NCI-H1105 (cell line): ENCODE measurements around the gene SPINT1.
A peak's percentile ranks its signal among the peaks of the same experiment; 100 is the strongest.
"Not testable (repeated sequence)": the region's sequence is repeated elsewhere in the genome, so short reads cannot be mapped to it uniquely, and the experiment has no call there.

Source experiments
- DNase-seq: peaks from one replicate; lab custom pipeline; 2025; lab: John Stamatoyannopoulos, UW

The SPINT1 gene

DNA sequence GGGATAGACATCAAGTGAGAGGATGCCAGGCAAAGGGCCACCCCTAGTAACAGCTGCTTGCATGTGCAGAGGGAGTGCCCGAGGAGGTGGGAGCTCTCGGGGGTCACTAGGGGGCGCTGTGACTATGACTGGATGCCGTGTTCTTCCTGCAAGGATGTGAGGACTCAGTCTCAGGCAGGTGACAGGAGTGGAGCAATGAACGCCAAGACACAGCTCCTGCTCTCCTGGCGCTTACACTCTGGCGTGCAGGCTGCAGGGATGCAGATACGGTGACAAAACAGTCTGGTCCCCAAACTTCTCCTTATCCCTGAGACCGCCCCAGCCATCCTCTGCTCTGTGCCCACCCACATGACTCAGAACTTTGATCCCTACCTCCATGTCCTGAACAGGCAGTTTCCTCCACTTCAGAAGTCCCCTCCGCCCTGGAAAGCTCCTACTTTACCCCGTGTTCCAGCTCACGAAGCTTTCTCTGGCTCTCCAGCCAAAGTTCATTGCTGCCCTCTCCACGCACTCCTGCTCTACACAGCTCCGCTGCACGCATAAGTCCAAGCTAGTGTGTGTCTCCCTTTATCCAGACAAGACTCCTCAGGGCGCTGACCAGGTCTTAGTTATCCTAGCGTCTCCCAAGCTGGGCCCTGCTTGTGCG is 15.5 kb downstream of the SPINT1 start:
- DNase-seq: no peak

DNA sequence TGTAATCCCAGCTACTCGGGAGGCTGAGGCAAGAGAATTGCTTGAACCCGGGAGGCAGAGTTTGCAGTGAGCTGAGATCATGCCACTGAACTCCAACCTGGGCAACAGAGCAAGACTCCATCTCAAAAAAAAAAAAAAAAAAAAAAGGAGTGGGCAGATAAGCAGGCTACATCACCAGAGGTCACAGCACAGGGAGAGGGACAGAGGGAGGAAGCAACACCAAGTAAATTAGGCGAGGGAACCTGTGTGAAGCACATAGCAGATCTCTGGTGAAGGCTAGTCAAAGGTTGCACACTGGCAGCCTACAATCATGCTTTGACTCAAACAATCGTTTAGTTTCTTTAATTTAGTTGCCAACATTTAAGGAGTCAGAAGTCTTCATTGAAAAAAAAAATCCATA is 17.3 kb downstream of the SPINT1 start:
- not testable (repeated sequence) for DNase-seq

DNA sequence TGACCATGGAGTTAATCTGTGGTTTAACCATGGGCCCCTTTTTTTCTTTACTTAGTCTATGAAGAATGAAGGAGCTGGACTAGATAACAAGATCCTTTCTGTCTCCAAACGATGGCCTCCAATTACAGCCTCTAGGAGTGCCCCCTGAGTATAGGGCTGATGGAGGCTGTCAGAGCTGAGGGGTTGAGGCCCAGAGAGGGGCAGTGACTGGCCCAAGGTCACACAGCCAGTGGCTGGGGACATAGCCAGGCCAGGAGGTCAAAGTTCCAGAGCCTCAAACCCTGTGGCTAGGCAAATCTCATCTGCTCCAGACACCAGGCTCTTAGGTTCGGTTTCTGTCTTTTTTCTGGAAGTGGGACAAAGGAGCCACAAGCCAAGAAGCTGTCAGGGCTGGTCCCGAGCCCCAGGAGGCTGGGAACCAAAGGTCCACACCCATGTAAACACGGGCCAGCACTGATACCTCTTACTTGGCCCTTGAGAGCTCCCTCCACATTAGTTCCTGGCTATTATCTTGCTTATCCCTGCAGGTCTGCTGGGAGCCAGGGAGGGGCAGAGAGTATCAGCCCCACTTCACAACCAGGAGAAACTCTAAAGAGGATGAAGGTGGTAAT is 19.9 kb downstream of the SPINT1 start:
- no peak for DNase-seq

DNA sequence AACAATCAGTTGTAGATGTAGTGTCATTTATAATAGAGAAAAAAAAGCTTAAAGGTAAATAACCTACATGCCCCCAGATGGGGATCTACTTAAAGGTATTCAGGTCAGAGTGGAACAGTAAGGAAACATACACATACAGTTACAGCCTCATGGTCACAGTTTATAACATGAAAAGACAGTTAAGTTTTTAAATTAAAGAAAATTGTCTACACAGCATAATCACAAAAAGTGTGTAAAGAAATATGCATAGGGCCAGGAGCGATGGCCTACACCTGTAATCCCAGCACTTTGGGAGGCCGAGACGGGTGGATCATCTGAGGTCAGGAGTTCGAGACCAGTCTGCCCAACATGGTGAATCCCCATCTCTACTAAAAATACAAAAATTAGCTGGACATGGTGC is 23.4 kb downstream of the SPINT1 start:
- DNase-seq: no peak

DNA sequence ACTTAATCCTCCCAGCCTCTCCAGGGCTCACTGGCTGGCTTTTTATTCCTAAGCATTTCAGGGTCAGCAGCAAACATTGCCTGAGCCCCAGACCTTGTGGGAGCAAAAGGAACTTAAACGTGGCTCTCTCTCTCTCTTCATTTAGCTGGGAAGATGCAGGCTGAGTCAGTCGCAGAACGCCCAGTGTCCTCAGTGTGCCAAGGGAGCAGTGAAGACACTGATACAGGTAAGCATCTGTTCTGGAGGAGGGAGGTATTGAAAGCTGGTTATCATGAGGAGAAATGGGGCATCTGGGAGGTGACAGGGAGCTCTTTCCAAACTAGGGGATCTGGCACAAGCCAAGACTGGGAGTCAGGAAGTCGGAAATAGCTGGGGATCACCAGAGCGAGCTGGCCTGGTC is 25.8 kb downstream of the SPINT1 start:
- DNase-seq: no peak

DNA sequence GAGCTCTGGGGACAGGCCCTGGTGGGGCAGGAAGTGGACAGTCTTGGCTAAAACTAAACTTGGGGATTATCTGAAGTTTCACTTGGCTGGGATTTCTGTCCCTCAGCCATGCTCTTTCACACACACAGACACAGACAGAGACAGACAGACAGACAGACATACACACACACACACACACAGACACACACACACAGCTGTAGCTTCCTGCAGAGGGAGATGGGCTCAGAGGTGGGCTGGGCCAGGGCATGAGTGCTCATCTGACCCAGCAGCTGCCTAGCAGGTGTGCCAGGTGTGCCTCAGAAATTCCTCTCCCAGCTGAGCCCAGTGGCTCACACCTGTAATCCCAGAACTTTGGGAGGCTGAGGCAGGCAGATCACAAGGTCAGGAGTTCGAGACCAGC is 26.9 kb downstream of the SPINT1 start:
- DNase-seq: no peak

DNA sequence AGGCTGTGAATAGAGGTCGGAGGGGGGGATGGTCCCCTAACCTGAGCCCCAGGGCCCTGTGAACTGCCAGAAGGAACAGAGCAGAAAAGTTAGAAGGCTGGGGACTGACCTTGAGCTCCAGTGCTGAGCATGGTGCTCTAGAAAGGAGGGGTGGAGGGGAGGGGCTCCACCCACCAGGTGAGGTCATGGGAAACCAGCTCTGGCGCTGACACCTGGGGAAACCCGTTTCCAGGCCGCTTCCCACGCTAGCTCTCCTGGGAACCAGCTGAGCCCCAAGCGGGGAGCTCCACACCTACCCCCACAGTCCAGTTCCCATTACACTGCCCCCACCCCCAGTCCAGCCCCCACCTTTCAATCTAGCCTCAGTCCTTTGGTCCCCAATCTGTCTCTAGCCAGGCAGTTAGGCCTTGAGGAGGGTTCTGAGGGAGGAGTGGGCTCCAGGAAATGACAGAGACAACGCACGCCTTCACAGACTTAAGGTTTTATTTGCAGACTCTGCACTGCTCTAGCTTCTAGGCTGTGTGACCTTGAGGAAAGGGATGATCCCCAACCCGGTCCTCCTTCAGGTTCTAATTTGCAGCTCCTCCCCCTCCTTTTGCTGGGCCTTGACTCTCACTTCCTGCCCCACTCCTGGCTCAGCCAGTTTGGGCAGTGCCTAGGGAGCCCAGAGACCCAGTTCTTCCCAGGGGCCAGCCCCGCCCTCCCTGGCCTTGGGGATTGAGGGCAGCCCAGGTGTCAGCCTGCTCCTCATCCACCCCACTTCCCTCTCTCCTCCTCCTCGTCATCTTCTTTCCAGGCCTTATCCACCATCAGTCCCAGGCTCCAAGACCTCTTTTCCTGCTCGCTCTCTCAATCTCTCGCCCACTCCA is 28.1 kb downstream of the SPINT1 start:
- DNase-seq: no peak

DNA sequence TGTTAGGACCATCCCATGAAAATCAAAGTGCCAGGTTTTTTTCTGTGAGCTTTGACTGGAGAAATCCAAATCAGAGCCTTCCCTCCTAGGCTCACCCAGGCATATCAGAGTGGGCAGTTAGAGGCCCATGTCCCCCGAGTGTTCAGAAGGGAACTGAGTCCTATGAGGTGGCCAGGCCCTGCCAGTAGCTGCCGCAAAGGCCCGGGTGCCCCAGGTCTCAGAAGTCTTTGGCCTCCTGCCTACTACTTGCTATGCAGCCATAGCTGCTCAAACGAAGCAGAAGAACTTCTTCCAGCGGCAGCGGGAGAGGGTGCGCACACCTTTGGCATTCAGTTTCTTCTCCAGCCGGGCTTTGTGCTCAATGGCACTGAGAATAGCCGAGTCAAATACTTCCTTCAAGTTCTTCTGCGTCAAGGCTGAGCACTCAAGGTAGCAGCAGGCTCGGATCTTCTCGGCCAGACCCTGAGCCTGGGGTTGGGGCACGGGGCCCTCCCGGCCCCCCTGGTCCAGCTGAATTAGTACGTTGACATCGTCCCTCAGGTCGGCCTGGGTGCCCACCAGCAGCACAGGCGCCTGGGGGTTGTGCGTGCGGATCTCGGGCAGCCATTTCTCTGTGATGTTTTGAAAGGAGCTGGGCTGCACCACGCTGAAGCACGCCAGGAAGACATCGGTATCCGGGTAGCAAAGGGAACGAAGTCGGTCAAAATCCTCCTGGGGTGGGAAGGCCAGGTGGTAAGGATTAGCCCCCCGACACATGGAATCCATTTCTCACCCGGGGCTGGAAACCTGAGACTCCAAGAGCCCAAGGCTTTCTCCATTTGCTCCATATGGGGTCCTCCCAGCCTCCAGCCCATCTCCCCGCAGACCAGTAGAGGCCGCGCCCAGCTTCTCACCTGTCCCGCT is 29.2 kb downstream of the SPINT1 start:
- no peak for DNase-seq

DNA sequence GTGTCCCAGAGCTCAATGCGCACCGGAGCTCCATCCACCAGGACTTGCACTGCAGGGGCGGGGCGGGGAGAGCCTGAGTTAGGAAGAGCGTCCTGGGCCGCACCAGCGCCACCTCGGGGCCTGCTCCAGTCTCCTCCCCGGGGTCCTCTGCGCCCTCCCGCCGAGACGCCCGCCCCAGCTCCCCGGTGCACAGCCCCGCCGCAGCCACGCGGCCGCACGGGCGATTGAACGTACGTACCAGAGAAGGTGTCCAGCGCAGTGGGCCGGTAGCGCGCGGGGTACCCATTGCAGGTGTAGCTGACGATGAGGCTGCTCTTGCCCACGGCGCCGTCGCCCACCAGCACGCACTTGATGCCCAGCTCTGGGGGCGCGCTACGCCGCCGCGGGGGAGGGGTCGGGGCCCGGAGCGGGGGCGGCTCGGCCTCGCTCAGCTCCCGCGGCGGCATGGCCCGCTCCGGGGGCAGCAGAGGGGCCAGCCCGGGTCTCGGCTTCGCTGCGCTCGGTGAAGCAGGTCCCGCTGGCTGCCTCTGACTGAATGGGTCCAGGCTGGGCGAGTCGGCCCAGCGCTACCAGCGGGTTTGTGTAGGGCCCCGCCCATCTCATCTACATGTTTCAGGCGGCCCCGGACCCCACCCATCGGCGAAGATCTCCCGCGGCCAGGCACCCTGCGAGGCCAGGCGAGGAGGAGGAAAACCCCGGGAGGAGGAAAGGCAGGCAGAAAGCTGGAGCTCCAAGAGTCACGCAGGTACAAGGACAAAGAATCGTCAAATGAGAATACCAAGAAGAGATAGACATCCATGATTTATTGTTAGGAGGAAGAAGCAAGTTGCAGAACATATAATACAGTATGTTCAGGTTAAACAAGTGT is 30.1 kb downstream of the SPINT1 start, which contains the start of gene RHOV:
Gene RHOV (minus strand): TSS at position 541 of the 868 bp plus-strand sequence. CDS start 95 bp downstream, at position 446.
- DNase-seq: peak; percentile 53

DNA sequence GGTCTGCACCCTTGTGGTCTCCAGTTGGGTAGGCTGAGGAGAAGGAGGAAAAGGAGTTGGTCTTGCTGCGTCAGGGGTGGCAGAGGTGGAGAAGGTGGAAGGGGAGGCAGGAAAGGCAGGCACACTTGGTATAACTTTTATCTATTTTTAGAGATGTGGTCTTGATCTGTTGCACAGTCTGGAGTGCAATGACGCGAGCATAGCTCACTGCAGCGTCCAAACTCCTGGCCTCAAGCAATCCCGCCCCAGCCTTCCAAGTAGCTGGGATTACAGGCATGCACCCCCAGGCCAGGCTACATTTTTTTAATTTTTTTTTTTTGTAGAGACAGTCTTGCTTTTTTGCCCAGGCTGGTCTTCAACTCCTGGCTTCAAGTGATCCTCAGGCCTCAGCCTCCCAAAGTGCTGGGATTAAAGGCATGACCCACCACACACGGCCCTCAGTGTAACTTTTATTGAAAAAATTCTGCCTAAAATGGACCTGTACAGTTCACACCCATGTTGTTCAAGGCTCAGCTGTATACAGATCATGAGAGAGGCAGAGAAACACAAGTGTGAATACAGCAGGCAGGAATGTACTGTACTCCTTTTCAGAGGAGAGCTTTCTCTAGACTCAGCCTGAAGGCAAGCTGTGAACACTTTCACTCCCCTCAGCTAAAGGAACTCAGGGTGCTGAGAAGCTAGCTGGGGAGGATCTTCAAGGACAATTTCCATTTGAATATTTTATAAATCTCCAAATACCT is 32.3 kb downstream of the SPINT1 start:
- DNase-seq: no peak

DNA sequence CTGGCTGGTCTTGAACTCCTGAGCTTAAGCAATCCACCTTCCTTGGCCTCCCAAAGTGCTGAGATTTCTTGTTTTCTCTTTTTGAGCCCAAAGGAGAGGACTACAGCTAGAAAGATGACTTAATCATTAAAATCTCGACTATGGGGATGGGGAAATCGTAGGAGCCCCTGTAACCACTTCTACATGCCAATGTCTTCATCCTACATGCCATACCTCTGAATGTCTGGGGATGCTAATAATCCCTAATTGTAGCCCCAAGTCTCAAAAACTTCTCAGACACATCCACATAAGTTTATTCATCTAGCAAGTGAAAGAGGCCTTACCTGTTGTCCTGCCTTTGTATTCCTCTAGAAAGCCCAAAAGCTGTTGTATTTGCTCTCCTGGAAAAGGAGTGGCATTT is 33.8 kb downstream of the SPINT1 start:
- no peak for DNase-seq

DNA sequence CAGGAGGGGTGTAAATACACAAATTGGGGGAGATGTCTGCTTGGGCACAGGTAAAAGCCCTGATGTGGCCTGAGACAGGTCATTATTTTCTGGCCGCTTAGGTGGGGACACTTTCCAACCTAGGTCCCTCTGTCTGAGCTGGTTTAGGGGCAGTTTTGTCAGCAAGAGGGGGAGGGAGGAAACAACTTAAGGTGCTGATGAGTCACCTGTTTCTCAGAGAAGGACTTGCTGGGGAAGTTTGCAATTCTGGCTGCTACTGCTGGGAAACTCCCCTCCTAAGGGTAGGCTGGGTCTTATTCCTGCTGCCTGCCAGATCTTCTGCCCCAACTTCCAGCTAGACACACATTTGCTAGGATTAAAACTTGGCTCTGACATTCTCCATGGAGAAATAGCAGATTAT is 34.9 kb downstream of the SPINT1 start:
- DNase-seq: no peak

DNA sequence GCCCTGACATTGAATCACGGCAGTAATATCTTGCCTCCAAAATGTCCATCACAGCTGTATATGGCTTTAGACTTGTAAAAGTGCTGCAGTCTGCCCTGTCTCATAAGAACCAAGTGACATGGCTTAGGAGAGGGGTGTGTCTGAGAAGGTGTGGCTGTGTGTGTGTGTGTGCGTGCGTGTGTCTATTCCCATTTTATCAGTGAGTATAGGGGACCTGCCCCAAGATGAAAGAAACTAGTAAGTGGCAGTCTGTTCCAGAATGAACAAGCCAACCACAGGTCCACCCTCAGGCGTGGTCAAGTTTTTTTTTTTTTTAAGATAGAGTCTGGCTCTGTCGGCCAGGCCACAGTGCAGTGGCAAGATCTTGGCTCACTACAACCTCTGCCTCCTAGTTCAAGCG is 35.8 kb downstream of the SPINT1 start:
- no peak for DNase-seq

DNA sequence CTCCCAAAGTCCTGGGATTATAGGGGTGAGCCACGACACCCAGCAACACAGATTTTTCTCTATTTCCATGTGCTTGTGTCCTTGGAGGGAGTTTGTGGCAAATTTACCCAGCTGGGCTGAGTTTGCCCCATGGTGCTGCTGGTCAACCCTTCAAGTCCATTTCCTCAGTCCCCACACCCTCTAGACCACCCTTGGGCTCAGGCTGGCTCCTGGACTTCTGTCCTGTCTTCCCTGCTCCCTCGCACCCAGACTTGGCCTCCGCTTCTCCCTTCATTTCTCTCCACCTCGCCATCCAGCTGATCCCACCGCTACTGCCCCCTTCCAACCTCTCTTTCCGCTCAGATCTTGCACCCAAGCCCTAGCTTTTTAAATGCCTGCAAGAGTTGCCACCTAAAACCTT is 37.5 kb downstream of the SPINT1 start:
- DNase-seq: no peak

DNA sequence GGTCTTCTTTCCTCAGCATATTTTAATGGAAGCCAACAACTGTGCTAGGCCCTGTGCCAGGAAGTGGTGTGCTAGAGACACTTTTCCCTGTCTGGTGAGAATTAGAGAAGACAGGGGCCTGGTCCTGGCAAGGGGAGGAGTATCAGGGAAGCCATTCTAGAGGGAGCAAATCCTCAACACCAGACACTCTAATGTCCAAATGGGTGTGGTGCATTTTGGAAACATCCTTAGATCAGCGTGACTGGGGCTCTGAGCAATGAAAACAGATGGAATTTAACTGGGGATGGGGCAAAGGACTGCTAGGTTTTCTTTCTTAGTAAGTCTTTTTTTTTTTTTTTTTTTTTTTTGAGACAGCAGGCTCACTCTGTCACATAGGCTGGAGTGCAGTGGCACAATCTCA is 42.7 kb downstream of the SPINT1 start:
- DNase-seq: no peak

DNA sequence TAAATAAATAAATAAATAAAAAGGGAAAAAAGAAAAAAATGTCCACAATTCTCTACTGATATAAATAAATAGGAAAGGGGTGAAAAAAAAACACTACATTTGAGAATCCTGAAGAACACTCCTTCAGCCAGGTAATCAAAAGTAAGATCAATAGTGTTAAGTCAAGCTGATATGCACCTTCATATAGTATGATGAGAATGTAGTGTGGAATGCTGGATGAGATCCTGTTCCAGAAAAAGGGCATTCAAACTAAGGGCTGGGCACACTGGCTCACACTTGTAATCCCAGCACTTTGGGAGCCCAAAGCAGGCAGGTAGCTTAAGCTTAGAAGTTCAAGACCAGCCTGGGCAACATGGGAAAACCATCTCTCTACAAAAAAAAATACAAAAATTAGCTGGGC is 45.3 kb downstream of the SPINT1 start:
- DNase-seq: no peak

DNA sequence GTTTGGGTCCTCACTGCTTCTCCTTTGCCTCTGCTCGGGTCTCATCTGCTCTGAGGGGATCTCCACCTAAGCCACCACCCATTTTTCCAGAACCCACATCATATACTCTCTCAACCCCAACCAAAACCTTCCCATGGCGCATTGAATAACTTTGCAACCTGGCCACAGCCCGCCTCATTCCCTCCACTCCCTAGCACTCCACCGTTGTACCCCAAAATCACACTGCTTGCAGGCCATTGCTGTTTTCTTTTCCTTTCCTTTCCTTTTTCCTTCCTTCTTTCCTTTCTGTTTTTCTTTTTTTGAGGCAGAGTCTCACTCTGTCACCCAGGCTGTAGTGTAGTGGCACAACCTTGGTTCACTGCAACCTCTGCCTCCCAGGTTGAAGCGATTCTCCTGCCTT is 47.3 kb downstream of the SPINT1 start:
- no peak for DNase-seq

DNA sequence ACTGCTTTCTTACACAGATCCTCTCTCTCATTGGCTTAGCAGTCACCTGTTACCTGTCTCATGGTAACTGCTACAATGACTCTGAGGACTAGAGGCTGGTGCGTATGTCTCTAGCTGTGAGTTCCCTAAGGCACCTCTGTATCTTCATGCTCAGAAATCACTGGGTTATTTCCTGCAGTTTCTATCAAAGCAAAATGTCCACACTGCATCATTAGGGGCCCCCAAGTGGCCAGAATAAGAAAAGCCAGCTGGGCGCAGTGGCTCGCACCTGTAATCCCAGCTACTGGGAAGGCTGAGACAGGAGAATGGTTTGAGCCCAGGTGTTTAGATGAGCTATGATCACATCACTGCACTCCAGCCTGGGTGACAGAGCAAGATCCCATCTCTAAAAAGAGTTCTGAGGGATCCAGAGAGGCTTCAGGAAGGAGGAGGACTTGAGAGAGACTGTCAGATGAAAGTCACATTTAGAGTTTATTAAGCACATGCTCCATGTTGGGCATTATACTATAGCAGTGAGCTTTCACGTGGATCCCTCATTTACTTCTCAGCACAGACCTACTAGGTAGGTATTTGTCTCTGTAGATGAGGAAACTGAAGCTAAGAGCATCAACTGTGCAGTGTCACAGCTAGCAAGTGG is 48.1 kb downstream of the SPINT1 start:
- DNase-seq: peak; percentile 19

DNA sequence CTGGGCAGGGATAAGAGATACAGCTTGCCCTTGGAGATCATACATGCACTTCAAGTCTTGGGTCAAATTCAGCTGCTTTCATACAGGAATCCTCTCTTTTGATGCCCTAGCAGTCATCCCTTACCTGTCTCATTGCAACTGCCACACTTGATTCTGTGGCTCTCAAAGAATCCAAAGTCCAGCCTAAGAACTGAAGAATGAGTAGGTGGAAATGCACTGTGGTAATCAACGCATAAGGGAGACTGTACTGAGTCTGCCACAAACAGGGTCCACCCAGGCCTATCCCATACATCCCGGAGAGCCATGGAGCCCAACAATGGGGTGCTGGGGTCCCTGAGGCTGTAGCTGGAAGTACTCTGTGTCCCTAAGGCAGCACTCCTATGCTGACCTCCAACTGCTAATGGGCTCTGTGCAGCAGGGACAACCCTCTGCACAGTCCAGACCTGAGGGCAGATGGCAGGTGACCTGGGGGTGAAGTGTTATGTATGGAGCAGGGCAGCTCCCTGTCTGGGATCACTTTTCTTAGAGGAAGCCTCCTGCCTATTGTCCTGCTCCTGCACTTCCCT is 48.7 kb downstream of the SPINT1 start:
- no peak for DNase-seq
